Activated CD4-positive, alpha-beta T cell treated with anti-CD3 and anti-CD28 coated beads, Interleukin-2, Interleukin-4, amounts not matched to agents 100 ng/mL and 50 ng/mL, durations not matched to agents 16 hours and 8 hours (primary cell): ENCODE measurements around the gene ZBTB20.

ENCODE experiments used
- DNase-seq: peaks from one replicate; pipeline ENCODE4 v3.0.0-alpha.2; 2020; ENCODE audit warnings: low spot score

The ZBTB20 gene

GRCh38 chr3:114672692-114673447 is 474.2 kb downstream of the ZBTB20 start:
- DNase-seq: no peak

GRCh38 chr3:114671741-114672510 is 475.2 kb downstream of the ZBTB20 start:
- no peak for DNase-seq

GRCh38 chr3:114669614-114670013 is 477.5 kb downstream of the ZBTB20 start:
- no peak for DNase-seq

GRCh38 chr3:114668099-114668498 is 479.0 kb downstream of the ZBTB20 start:
- DNase-seq: no peak

- no peak for DNase-seq
Observed at GRCh38 chr3:114666623-114667022, 480.5 kb downstream of the ZBTB20 start.

DNA sequence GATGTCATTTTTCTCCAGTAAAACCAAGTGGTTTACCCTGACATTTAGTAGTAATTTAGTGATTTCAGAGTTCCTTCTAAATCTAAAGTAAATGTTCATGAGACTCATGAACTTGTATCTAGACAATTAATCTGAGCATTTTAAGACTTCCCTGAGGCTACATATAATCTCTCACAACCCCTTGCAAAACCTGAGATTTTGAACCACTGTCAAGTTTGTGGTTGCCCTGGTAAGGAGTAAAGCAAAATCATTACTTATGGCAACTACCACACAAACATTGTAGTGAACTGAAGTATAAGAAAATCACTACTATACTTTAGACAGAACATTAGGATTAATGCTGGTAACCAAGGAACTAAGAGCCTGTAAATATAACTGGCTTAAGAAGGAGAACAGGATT is 483.1 kb downstream of the ZBTB20 start:
- DNase-seq: no peak

- DNase-seq: no peak
Observed at GRCh38 chr3:114660808-114661207, 486.3 kb downstream of the ZBTB20 start.

DNA sequence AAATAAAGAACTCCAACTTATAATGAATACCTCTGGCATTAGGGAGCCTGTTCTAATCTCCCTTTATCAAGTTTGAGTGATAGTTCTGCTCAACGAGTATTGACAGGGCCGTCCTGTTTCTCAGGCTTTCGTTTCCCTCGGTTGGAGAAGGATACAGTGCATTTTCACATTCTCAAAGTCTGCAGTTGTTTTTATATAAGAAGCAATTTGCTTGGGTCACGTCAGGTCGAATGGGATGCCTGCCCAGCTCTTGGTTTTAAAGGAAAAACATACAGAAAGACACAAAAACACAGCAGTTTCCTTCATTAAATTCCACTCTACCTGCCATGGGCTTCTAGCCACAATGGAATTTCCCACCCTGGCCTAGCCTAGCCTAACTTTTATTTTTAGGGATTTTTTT is 487.0 kb downstream of the ZBTB20 start:
- DNase-seq: no peak

DNA sequence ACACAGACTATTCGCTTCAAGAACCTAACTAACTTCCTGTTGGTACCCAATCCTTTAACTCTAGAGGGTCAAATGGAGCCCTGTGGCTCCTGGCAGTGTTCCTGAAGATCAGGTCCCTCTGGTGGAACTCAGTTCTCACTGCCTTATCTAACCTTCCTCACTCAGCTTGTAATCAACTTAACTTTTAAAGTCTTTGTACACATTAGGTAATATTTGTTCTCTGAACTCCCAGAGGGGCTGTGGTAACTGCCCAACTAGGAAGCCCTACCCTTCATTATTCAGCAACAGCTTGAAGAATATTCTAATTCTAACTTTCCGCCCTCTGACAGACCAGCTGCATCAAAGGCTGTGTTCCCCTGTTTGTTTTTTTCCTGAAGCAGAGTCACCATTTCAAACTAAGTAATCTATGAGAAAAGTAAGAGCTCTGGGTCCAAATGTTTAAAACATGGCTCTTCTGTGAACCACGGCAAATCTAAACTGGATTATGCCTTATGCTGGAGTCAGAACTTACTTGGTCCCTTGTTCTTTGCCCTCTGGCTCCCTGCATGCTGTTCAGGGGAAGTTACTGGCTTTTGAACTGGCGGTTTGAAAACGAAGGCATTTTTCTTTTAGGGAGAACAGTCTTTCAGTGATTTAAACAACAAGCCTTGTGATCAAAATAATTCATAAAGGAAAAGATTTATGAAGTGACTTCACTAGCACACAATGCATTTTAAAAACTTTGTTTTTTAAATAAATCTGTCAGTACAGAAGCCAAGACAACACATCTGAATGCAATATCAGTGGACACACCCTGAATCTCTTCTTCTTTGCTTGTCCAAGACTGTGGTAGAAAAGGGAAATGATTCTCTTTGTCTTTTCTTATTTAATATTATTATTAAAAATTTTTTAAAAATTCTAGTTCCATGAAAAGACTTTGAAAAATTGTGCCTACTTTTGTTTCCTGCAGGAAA is 487.7 kb downstream of the ZBTB20 start:
- DNase-seq: no peak

GRCh38 chr3:114651555-114651954 is 495.5 kb downstream of the ZBTB20 start:
- DNase-seq: no peak

DNA sequence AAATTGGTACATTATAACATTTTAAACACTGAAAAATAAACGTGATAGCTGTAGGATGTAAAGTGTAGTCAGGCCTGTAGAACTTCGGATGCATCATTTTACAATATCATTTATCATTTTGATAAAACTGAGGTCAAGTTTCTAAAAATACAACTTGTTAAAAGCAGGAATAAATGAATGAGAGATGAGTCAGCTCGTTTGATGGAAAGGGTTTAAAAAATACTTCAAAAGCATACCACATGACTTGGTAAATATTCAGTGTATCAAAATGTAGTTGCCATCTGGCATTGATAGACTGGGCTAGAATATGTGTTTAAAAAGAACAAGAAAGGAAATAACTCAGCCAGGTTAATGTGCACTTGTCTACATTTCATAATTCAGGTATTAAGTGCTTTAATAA is 496.3 kb downstream of the ZBTB20 start:
- no peak for DNase-seq

DNA sequence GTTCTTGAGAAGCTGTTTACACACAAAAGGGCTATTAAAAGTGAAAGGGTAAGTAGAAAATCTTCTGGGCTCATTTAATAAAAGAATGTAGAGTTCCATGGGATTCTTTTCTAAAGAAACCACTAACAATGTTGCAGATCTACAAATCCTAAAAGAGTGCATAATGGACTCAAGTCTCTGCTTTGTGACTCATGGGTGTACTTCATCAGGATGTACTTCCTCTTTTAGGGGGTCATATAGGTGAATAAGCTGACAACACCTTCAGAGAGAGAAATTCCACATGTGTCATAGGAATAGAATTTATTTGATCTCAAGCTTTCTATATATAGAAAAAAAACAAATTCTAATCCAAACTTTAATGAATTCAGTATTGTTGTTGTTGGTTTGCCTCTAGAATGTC is 497.8 kb downstream of the ZBTB20 start:
- DNase-seq: no peak

DNA sequence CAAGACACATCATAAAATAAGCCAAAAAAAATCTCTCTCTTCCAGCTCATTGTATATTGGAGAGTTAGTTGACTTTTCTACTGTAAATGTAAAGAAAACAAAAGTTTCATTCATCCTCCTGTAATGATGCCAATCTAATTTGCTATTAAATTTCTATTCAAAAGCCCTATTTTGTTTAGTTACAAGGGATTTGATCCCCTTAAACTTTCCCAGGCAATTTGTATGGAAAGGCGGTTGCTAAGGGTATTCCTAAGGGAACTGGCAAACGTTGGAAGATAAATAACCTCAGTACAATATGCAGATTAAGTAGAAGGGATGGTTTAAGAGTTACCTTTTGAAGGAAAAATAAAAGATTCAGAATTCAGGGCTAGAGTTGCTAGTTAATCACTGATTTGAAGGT is 500.6 kb downstream of the ZBTB20 start:
- no peak for DNase-seq

DNA sequence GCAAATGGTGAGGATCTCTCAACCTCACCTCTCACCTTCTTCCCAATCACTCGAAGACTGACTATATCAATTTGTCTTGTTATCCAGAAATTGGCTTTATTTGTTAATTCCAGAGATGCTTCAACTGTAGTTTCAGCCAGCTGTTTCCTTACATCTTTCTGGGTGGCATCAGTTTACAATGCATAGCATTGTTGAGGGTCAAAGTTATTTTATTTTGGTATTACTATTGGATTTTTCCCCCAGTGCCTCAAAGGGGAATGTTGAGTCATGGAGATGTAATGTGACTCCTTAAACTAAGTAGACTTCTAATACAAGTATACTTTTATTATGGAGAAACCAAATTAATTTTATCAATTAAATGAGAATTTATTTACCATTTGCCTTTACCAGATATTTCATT is 501.7 kb downstream of the ZBTB20 start:
- no peak for DNase-seq

- no peak for DNase-seq
Observed at GRCh38 chr3:114644367-114644766, 502.7 kb downstream of the ZBTB20 start.

- DNase-seq: no peak
Observed at GRCh38 chr3:114642951-114643741, 503.9 kb downstream of the ZBTB20 start.

GRCh38 chr3:114640126-114640525 is 507.0 kb downstream of the ZBTB20 start:
- no peak for DNase-seq

DNA sequence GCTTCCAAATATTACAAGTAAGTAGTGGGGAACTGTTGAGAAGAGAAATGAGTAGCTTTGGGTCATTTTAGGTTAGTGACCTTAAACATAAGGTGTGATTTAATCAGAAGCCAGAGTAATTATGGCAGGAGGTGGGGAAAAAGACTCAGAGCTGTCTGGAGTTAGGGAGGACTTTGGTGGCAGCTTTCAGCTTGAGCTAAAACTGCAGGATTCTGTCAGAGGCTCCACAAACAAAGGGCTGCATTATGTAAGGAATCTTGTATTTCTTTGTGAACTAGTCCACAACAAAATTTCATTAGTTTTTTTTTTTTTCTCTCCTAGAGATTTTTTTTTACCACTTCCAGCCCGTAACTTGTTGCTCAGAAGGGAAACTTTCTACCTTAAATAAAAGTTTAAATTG is 507.9 kb downstream of the ZBTB20 start:
- no peak for DNase-seq

DNA sequence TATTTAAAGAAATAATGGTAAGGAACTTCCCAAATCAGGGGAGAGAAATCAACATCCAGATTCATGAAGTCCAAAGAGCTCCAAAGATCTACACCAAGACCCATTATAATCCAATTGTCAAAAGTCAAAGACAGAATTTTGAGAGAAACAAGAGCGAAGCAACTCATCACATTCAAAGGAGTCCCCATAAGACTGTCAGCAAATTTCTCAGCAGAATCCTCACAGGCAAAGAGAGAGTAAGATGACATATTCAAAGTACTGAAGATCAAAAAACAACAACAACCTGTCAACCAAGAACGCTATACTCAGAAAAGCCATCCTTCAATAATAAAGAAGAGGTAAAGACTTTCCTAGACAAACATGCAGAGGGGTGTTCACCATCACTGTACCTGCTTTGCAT is 511.2 kb downstream of the ZBTB20 start:
- no peak for DNase-seq

DNA sequence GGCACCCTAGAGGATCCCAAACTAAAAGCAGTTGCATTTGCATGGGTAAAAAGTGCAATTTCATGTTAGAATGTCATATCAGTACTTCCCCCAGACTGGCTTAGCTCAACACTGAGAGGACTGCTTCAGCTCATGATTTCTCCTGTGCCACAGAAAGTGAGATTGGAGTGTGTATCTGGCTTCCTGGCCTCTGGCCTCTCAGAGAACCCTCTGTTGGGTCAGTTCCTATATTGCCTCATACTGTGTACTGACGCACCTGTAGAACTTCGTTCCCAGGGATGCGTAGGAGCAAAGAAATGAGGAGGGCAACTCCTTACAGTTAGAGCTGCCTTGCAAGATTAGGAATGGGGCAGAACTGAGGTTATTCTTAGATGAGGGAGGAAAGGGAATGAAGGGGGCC is 512.5 kb downstream of the ZBTB20 start:
- DNase-seq: no peak

- DNase-seq: peak; percentile 13
Observed at GRCh38 chr3:114632757-114633424, 514.2 kb downstream of the ZBTB20 start.
